NCI-H2107 treated with DMSO at 0.1 percent for 48 hours (cell line): Measurements from ENCODE around the gene TPM4.

Source experiments
- DNase-seq: peaks from one replicate; lab custom pipeline; 2025; ENCODE audit not compliant: unreplicated experiment; lab: John Stamatoyannopoulos, UW

TPM4 gene

GRCh38 chr19:16124953-16125352 lies 48.7 kb downstream of the TPM4 start:
- DNase-seq = no peak

DNA sequence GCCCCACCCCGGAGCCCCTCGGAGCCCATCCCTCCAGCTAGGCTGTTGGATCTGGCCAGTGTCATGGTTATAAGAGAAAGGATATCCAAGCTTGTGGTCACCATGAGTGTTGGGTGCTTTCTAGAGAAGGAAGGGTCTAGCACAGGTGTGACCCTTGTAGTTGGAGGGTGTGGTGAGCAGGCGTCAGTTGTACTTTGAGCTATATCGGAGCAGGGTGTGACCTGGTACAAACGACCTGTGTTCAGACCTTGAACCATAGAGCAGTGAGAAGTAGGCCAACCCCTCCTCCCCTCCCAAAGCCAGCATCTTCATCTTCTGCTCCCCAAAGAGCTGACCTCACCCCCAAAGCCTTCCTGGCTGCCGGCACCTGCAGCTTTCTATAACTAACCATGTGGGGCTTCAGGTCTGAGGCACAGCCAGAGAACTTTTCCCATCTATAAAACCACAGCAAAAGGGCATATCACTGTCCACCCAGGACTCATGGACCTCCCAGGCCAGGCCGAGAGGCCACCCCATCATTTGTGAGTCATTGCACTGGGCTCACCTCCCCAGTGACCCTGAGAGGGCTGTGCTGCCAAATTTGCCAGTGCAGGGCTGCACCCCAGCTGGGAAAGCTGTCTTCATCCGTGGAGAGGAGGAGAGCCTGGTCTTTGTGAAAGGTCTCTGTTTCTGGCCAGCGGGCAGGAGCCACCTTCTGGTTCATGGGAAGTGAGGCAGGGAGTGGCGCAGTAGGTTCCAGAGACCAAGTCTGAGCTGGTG lies 49.6 kb downstream of the TPM4 start:
- DNase-seq = no peak

DNA sequence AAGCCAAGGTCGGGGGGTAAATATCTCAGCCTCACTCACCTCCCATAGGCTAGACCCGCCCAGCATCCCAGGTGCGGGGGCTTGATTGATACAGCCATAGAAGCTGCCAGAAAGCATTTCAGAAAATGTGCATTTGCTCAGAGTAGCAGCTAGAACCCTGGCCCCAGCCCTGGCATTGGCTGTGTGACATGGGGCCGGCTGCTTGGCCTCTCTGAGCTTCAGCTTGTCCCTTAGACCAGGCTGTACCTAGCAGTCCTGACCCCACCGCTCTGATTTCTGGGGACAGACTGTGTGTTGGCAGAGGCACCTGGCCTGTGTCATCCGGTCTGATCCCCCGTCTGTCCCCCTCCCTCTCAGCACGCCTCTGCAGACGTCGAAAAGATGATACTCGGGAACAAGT lies 50.8 kb downstream of the TPM4 start:
- DNase-seq = no peak

- no peak for DNase-seq
Measured at GRCh38 chr19:16127776-16128371, 51.6 kb downstream of the TPM4 start.

- no peak for DNase-seq
Measured at GRCh38 chr19:16131648-16132047, 55.4 kb downstream of the TPM4 start.

GRCh38 chr19:16133818-16134217 lies 57.5 kb downstream of the TPM4 start:
- DNase-seq = no peak

DNA sequence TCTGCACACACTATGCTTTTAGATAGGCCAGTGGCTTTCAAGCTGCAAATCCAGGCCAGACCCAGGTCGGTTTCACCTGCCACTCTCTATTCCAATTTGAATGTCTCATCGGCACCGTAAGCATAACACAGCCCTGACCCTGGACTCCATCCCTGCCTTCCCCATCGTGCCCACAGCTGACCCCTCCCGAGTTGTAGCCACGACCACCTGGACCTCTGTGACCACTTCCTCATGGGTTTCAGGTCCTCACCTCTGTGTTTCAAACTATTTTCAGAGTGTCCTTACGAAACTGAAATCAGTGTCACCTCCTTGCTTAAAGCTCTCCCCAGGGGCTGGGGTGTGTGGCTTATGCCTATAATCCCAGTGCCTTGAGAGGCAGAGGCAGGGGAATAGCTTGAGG lies 58.2 kb downstream of the TPM4 start:
- no peak for DNase-seq

GRCh38 chr19:16135430-16136127 lies 59.3 kb downstream of the TPM4 start:
- DNase-seq = no peak

- DNase-seq = no peak
Measured at GRCh38 chr19:16136185-16136999, 60.1 kb downstream of the TPM4 start.

GRCh38 chr19:16139752-16140151 lies 63.5 kb downstream of the TPM4 start:
- no peak for DNase-seq

- no peak for DNase-seq
Measured at GRCh38 chr19:16141043-16141442, 64.7 kb downstream of the TPM4 start.

GRCh38 chr19:16142032-16142580 lies 65.8 kb downstream of the TPM4 start:
- no peak for DNase-seq

DNA sequence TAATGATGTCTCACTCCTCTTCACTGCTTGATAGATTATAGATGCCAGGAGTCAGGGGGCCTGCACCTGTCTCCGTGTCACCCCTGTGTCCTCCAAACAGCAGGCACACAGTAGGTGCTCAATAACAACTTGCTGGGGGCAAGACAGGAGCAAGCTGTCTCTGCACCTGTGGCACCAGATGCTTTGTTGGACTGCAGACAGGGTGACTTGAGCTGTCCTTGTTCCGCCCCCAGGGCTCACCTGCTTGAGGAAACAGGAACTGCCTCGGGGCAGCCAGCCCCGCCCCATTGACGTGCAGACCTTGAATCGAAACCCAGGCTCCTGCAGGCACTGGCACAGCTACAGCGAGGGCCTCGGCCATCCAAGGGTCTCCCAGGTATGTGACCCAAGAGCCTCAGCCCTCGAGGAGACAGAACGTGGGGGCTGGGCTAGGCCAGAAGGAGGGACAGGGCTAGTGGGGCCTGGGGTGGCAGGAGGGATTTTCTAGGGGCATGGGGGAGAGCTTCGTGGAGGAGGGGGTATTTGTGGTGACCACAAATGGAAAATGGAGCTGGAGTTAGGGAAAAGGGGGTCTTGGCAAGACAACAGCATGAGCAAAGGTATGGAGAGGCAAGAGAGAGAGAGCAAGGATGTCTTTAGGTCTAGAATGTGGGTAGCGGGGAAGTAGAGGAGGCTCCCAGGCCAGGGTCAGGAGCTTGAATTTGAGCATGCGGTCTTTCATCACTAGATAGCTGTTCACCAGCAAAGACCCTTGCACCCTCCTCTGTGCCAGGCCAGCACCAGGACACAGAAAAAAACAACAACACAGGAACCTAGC lies 67.3 kb downstream of the TPM4 start, which contains the start of gene HSH2D:
HSH2D (plus strand) TSS at position 287 of the 817 bp plus-strand sequence. CDS start 5,066 bp downstream, outside the sequence.
- DNase-seq = peak; percentile 32

GRCh38 chr19:16144216-16144581 lies 67.9 kb downstream of the TPM4 start:
- DNase-seq = no peak

GRCh38 chr19:16146112-16146511 lies 69.8 kb downstream of the TPM4 start:
- no peak for DNase-seq

DNA sequence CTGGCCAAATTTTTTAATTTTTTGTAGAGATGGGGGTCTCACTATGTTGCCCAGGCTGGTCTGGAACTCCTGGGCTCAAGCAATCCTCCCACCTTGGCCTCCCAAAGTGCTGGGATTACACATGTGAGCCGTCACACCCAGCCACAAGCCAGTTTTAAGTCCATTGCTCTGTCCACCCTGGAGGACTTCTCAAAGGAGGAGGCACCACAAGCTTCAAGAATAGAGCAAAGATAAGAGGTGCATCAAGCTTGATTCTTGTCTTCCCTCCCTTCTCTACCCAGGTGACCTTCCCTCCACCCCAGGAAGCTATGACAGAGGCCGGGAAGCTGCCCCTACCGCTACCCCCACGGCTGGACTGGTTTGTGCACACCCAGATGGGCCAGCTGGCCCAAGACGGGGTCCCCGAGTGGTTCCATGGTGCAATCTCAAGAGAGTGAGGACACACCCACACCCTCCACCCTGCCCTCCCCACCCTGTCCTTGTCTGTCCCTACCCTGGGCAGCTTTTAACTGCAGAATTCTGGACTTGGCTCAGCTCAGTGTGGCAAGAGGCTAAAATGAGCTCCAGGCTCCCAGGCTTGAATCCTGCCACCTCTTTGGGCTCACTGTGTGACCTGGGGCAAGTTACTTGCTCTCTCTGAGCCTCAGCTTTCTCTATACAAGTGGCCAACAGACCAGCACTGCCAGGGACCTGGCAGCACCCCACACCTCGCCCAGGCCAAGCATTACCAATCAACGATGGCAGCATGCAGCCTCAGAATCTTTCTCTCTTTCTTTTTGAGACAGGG lies 72.3 kb downstream of the TPM4 start:
- DNase-seq = no peak
